Esophagus muscularis mucosa (tissue), 4 donors: ENCODE measurements around the gene JAKMIP3. TPM values are rescaled to one million over a fixed set of nuclear protein-coding genes. Genes with fewer than 3 reads are reported as not detected.

Source experiments
- DNase-seq: peaks from one replicate; pipeline ENCODE4 v3.0.0-alpha.2; 2017; ENCODE audit errors: extremely low spot score
- H3K27ac ChIP-seq, 4 donors: fragments of 200-600 bp; sonication (generic); replicated peaks in 1 of 4; 1 replicate in 3 of 4; 2 replicates in 1 of 4; pipeline ENCODE4 v1.5.1; 2016 to 2019; ENCODE audit warnings: mild to moderate bottlenecking in 1 of 4
- H3K27me3 ChIP-seq, 4 donors: fragments of 200-600 bp; sonication (generic); one replicate each; pipeline versions ENCODE4 v1.5.1 to v1.6.0; 2016 to 2019
- H3K36me3 ChIP-seq, 4 donors: fragments of 200-600 bp; sonication (generic); one replicate each; pipeline ENCODE4 v1.5.1; 2016 to 2019
- H3K4me1 ChIP-seq, 4 donors: fragments of 200-600 bp; sonication (generic); one replicate each; pipeline ENCODE4 v1.5.1; 2016 to 2019
- H3K4me3 ChIP-seq, 4 donors: fragments of 200-600 bp; sonication (generic); 1 replicate in 2 of 4; 2 replicates in 2 of 4; pipeline ENCODE4 v1.5.1; 2016 to 2019; ENCODE audit warnings: mild to moderate bottlenecking in 4 of 4, moderate library complexity in 1 of 4
- H3K9me3 ChIP-seq, 4 donors: fragments of 200-600 bp; sonication (generic); 1 replicate in 3 of 4; 2 replicates in 1 of 4; pipeline ENCODE4 v1.5.1; 2016 to 2019
- EP300 ChIP-seq: sonication (generic); formaldehyde crosslinking; IDR thresholded peaks from one replicate; pipeline ENCODE4 v1.6.1; 2017; ENCODE audit warnings: antibody characterized with exemption
- POLR2A ChIP-seq: fragments of 450-650 bp; IDR thresholded peaks from one replicate; pipeline ENCODE4 v1.6.1; 2017; ENCODE audit warnings: antibody characterized with exemption, moderate library complexity, mild to moderate bottlenecking, low read depth
- POLR2AphosphoS5 ChIP-seq, 2 donors: sonication (generic); formaldehyde crosslinking; IDR thresholded peaks; one replicate each; pipeline ENCODE4 v1.6.1; 2017; ENCODE audit warnings: antibody characterized with exemption in 2 of 2
- WGBS: methylation state at CpG from one replicate; pipeline ENCODE4 v1.1.5; 2018; 5-methylcytosine and 5-hydroxymethylcytosine counted together
- intact Hi-C: fragments of 100-400 bp; cut with DNase I; formaldehyde crosslinking; loops from one replicate; pipeline ENCODE4 v1.15.1; 2023
- total RNA-seq, 4 donors: library from RNA; depleted of rRNA; stranded (reverse); fragments of >200 nt; gene quantifications; one replicate each; pipeline versions ENCODE4 v1.1.0 to v1.2.1, GENCODE V29; 2016
- TF ChIP-seq, protein P1 (sequence below), 3 experiments: fragments of 200-600 bp in 2 of 3; fragments of 450-650 bp in 1 of 3; sonication (generic) in 2 of 3; IDR thresholded peaks; one replicate each; pipeline ENCODE4 v1.5.1; 2017 to 2019; ENCODE audit warnings: antibody characterized with exemption in 3 of 3, mild to moderate bottlenecking in 2 of 3, moderate library complexity in 1 of 3

The JAKMIP3 gene
- total RNA-seq, 4 donors from 2014 or later = 0.66 to 1.6 (median 0.97) TPM

GRCh38 chr10:132043861-132044695 is 21.7 kb upstream of the JAKMIP3 start:
- H3K4me3 ChIP-seq = no peak overlapping the region
- no peak for DNase-seq
- H3K4me1 ChIP-seq = no peaks in the 10 kb centered on the region
- H3K27ac ChIP-seq = no peak overlapping the region
- H3K27me3 ChIP-seq = peaks cover 0 to 34% (median 0%) of the 10 kb centered on the region in 4 donors
- WGBS = 71% methylated on average over 15 of the region's 22 CpGs
- no peak for TF ChIP-seq POLR2A
- TF ChIP-seq, protein P1, sequence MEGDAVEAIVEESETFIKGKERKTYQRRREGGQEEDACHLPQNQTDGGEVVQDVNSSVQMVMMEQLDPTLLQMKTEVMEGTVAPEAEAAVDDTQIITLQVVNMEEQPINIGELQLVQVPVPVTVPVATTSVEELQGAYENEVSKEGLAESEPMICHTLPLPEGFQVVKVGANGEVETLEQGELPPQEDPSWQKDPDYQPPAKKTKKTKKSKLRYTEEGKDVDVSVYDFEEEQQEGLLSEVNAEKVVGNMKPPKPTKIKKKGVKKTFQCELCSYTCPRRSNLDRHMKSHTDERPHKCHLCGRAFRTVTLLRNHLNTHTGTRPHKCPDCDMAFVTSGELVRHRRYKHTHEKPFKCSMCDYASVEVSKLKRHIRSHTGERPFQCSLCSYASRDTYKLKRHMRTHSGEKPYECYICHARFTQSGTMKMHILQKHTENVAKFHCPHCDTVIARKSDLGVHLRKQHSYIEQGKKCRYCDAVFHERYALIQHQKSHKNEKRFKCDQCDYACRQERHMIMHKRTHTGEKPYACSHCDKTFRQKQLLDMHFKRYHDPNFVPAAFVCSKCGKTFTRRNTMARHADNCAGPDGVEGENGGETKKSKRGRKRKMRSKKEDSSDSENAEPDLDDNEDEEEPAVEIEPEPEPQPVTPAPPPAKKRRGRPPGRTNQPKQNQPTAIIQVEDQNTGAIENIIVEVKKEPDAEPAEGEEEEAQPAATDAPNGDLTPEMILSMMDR (IDR thresholded peaks at IDR 0.05) = no peak
- TF ChIP-seq POLR2AphosphoS5 (IDR thresholded peaks at IDR 0.05) = no peak
- TF ChIP-seq EP300 = no peak
- no peaks in the 10 kb centered on the region for H3K9me3 ChIP-seq
- intact Hi-C loops = no loop called here
- H3K36me3 ChIP-seq = no peaks in the 10 kb centered on the region

DNA sequence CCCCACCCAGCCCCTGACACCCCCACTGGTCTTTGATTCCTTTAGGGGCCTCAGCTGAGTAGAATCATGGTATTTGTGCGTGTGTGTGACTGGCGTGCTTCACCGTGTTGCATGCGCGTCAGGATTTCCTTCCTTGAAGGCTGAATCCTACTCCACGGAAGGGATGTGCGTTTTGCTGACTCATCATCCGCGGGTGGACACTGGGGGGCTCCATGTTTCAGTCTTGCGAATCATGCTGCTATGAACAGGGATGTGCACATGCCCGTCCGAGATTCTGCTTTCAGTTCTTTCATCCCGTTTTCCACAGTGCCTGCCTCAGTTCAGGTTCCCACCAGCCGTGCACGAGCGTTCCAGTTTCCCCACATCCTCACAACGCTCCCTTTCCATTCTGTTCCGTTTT is 20.9 kb upstream of the JAKMIP3 start:
- H3K27ac ChIP-seq = no peak overlapping the region
- WGBS = 82% methylated on average over 15 of the region's 18 CpGs
- no peak for DNase-seq
- no peaks in the 10 kb centered on the region for H3K36me3 ChIP-seq
- peaks cover 0 to 28% (median 0%) of the 10 kb centered on the region in 4 donors for H3K27me3 ChIP-seq
- TF ChIP-seq EP300 (no peak), POLR2AphosphoS5 (IDR thresholded peaks at IDR 0.05) (no peak), POLR2A (no peak)
- TF ChIP-seq, protein P1 (IDR thresholded peaks at IDR 0.05) = no peak
- intact Hi-C loops = no loop called here
- no peaks in the 10 kb centered on the region for H3K9me3 ChIP-seq
- H3K4me3 ChIP-seq = no peak overlapping the region
- no peaks in the 10 kb centered on the region for H3K4me1 ChIP-seq

GRCh38 chr10:132045324-132045723 is 20.4 kb upstream of the JAKMIP3 start:
- Histone ChIP-seq H3K4me3 (no peak overlapping the region), H3K36me3 (no peaks in the 10 kb centered on the region), H3K27me3 (peaks cover 0 to 33% (median 0%) of the 10 kb centered on the region in 4 donors), H3K9me3 (no peaks in the 10 kb centered on the region), H3K4me1 (no peaks in the 10 kb centered on the region), H3K27ac (no peak overlapping the region)
- TF ChIP-seq EP300 (no peak), POLR2A (no peak)
- intact Hi-C loops = no loop called here
- 91% methylated on average over 9 of the region's 9 CpGs for WGBS
- DNase-seq = no peak

GRCh38 chr10:132047575-132048293 is 18.0 kb upstream of the JAKMIP3 start:
- no peak for DNase-seq
- intact Hi-C loops = no loop called here
- 90% methylated on average over 34 of the region's 42 CpGs for WGBS
- H3K36me3 ChIP-seq = no peaks in the 10 kb centered on the region
- TF ChIP-seq EP300 (no peak), POLR2AphosphoS5 (IDR thresholded peaks at IDR 0.05) (no peak), POLR2A (no peak)
- TF ChIP-seq, protein P1 (IDR thresholded peaks at IDR 0.05) = no peak
- H3K4me3 ChIP-seq = no peak overlapping the region
- no peak overlapping the region for H3K27ac ChIP-seq
- H3K4me1 ChIP-seq = no peaks in the 10 kb centered on the region
- peaks cover 0 to 19% (median 16%) of the 10 kb centered on the region in 4 donors for H3K9me3 ChIP-seq
- peaks cover 0 to 32% (median 0%) of the 10 kb centered on the region in 4 donors for H3K27me3 ChIP-seq

- intact Hi-C loops = no loop called here
- Histone ChIP-seq H3K27me3 (peaks cover 0 to 27% (median 0%) of the 10 kb centered on the region in 4 donors), H3K27ac (no peak overlapping the region), H3K4me3 (no peak overlapping the region), H3K4me1 (no peaks in the 10 kb centered on the region), H3K36me3 (no peaks in the 10 kb centered on the region), H3K9me3 (peaks cover 0 to 25% (median 21%) of the 10 kb centered on the region in 4 donors)
- 53% methylated on average over 7 of the region's 7 CpGs for WGBS
- no peak for DNase-seq
- no peak for TF ChIP-seq POLR2AphosphoS5 (IDR thresholded peaks at IDR 0.05)
- no peak for TF ChIP-seq EP300
- no peak for TF ChIP-seq POLR2A
- TF ChIP-seq, protein P1 (IDR thresholded peaks at IDR 0.05) = no peak
Observed at GRCh38 chr10:132048294-132048667, 17.5 kb upstream of the JAKMIP3 start.
